GM18508 (cell line): ENCODE results near the gene DMAC2L.
"Not testable (repeated sequence)": the region's sequence is repeated elsewhere in the genome, so short reads cannot be mapped to it uniquely, and the experiment has no call there.

Experiments used
- ATAC-seq: cut with Tn5 transposase; IDR thresholded peaks from one replicate; pipeline ENCODE4 v1.9.1; 2021; ENCODE audit warnings: moderate number of reproducible peaks; ENCODE audit not compliant: insufficient read depth, unreplicated experiment

Gene DMAC2L

GRCh38 chr14:50353126-50353525, 41.0 kb downstream of the DMAC2L start:
- no peak for ATAC-seq

GRCh38 chr14:50354527-50354926, 42.4 kb downstream of the DMAC2L start:
- no peak for ATAC-seq

- ATAC-seq, result no peak
Measured at GRCh38 chr14:50355692-50356091, 43.6 kb downstream of the DMAC2L start.

- ATAC-seq, result not testable (repeated sequence)
Measured at GRCh38 chr14:50356283-50356682, 44.2 kb downstream of the DMAC2L start.

GRCh38 chr14:50357124-50357523, 45.0 kb downstream of the DMAC2L start:
- no peak for ATAC-seq

GRCh38 chr14:50357753-50358395, 45.8 kb downstream of the DMAC2L start:
- ATAC-seq, result no peak

- no peak for ATAC-seq
Measured at GRCh38 chr14:50359631-50360030, 47.5 kb downstream of the DMAC2L start.

GRCh38 chr14:50360093-50360492, 48.0 kb downstream of the DMAC2L start:
- no peak for ATAC-seq

GRCh38 chr14:50360851-50361250, 48.7 kb downstream of the DMAC2L start:
- no peak for ATAC-seq

GRCh38 chr14:50361473-50362403, 49.6 kb downstream of the DMAC2L start:
- not testable (repeated sequence) for ATAC-seq

GRCh38 chr14:50362764-50363713, 50.9 kb downstream of the DMAC2L start:
- ATAC-seq, result peak; percentile 17

GRCh38 chr14:50363714-50364111, 51.6 kb downstream of the DMAC2L start:
- ATAC-seq, result peak; percentile 93

GRCh38 chr14:50364792-50365191, 52.7 kb downstream of the DMAC2L start:
- ATAC-seq, result no peak

GRCh38 chr14:50365572-50365971, 53.4 kb downstream of the DMAC2L start:
- not testable (repeated sequence) for ATAC-seq

- ATAC-seq, result no peak
Measured at GRCh38 chr14:50366115-50366514, 54.0 kb downstream of the DMAC2L start.

GRCh38 chr14:50366589-50366988, 54.5 kb downstream of the DMAC2L start:
- no peak for ATAC-seq

- no peak for ATAC-seq
Measured at GRCh38 chr14:50371546-50371945, 59.4 kb downstream of the DMAC2L start.

GRCh38 chr14:50373959-50374358, 61.8 kb downstream of the DMAC2L start:
- ATAC-seq, result no peak

GRCh38 chr14:50375760-50376159, 63.6 kb downstream of the DMAC2L start:
- no peak for ATAC-seq
